Naive thymus-derived CD8-positive, alpha-beta T cell (primary cell): ENCODE data around the gene MAP4K2. TPM values are rescaled to one million over a fixed set of nuclear protein-coding genes. Genes with fewer than 3 reads are reported as not detected.
A peak's percentile ranks its signal among the peaks of the same experiment; 100 is the strongest.

ENCODE experiments used
- ATAC-seq, 2 donors: fragments of 150-1000 bp; cut with Tn5 transposase in 1 of 2; sonication (Bioruptor Pico), chemical (Tn5 transposase) in 1 of 2; 1 replicate in 1 of 2; 2 replicates in 1 of 2; pipeline ENCODE4 v1.10.0; 2021; ENCODE audit warnings: mild to moderate bottlenecking in 2 of 2, moderate library complexity in 2 of 2
- POLR2A ChIA-PET: fragments of 350-600 bp; sonication (Branson Sonifier 250); formaldehyde crosslinking; loops from one replicate; lab custom pipeline; 2021; ENCODE audit warnings: antibody characterized with exemption; lab: Charles Lee
- DNase-seq, 10 donors: peaks; one replicate each; pipeline versions ENCODE4 v3.0.0 to v3.0.0-alpha.2; 2020 to 2022
- H3K27ac Mint-ChIP-seq, 10 donors: one replicate each; pipeline ENCODE4 v1.8.0; 2020 to 2022; ENCODE audit warnings: mild to moderate bottlenecking in 10 of 10, mixed read lengths in 10 of 10, moderate library complexity in 4 of 10, inconsistent platforms in 1 of 10
- H3K27me3 Mint-ChIP-seq, 5 donors: one replicate each; pipeline ENCODE4 v1.8.0; 2021 to 2022; ENCODE audit warnings: mixed read lengths in 5 of 5
- H3K36me3 Mint-ChIP-seq, 3 donors: one replicate each; pipeline ENCODE4 v1.8.0; 2020 to 2022; ENCODE audit warnings: mixed read lengths in 3 of 3, mild to moderate bottlenecking in 2 of 3, inconsistent platforms in 1 of 3
- H3K4me1 Mint-ChIP-seq, 4 donors: one replicate each; pipeline ENCODE4 v1.8.0; 2021 to 2022; ENCODE audit warnings: mixed read lengths in 4 of 4
- H3K4me3 Mint-ChIP-seq, 10 donors: one replicate each; pipeline ENCODE4 v1.8.0; 2020 to 2022; ENCODE audit warnings: mild to moderate bottlenecking in 10 of 10, mixed read lengths in 10 of 10, moderate library complexity in 6 of 10, inconsistent platforms in 1 of 10
- H3K9me3 Mint-ChIP-seq, 9 donors: one replicate each; pipeline ENCODE4 v1.8.0; 2020 to 2022; ENCODE audit warnings: mixed read lengths in 9 of 9, mild to moderate bottlenecking in 3 of 9, inconsistent platforms in 1 of 9, moderate library complexity in 1 of 9
- polyA plus RNA-seq, 3 donors: library from polyadenylated mRNA; unstranded; fragments of 300-500 nt; fragmentation: Illumina TruSeq; gene quantifications; one replicate each; pipeline ENCODE4 v1.2.3, GENCODE V29; 2021
- total RNA-seq, 8 experiments: library from RNA in 2 of 8; stranded (reverse) in 2 of 8; gene quantifications; one replicate each; pipeline ENCODE4 v1.2.3 and lab custom pipeline; 2021 to 2026

MAP4K2 gene
- total and polyA plus RNA-seq, 5 experiments from 2014 or later, result 26.6 to 135 (median 55.5) TPM

DNA sequence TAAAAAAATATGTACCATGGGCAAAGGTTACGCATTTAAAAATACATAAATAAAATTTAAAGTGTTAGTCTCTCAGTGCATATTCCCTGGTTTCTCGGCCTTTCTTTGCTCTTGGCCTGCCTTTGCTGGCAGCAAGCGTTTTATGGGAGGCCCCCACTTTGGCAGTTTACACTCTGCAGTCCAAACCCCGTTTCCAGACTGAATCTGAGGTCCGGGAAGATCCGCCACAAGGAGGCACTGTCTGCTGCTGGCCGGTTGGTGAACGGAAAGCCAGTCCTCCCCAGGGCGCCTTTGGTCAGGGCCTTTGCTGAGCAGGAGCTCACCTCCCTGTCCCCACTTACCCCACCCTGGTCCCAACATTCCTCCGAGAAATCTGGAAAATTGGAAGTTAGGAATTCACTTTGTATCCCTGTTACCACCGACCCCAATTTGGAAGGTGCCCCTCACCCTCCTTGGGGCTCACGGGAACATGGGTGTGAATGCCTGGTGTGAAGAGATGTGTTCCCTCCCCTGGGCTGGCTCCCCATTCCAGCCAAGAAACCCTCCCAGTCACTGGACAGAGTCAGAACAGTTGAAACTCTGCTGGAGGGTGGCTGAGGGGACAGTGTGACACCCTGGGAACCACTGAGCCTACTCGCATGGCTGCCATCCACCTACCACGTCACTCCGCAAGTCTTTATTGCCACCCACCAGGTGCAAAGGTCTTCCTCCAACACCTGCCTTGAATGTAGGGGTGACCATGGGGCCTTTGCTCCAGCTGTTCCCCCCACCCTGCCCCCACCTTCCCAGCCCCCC lies 15.3 kb downstream of the MAP4K2 start:
- POLR2A ChIA-PET, result interaction anchor here (3.1 to 39.5 kb wide), 3 partner anchors 9 to 37 kb away, joined by 24 to 2320 read pairs (median 73); partner anchors contain the start of genes MAP4K2, PYGM, RASGRP2 and SF1
- Mint-ChIP-seq H3K36me3 (peaks cover 0 to 21% (median 1%) of the 10 kb centered on the region in 3 donors), H3K9me3 (no peaks in the 10 kb centered on the region), H3K27me3 (no peaks in the 10 kb centered on the region), H3K27ac (peak overlapping the region in 8 of 10 donors; percentile 22 to 89 (median 81)), H3K4me1 (peaks cover 2 to 12% (median 9%) of the 10 kb centered on the region in 4 donors), H3K4me3 (no peak overlapping the region)
- ATAC-seq (peak; percentile 88 to 92), DNase-seq (peak in 9 of 10 donors; percentile 41 to 81 (median 54))

DNA sequence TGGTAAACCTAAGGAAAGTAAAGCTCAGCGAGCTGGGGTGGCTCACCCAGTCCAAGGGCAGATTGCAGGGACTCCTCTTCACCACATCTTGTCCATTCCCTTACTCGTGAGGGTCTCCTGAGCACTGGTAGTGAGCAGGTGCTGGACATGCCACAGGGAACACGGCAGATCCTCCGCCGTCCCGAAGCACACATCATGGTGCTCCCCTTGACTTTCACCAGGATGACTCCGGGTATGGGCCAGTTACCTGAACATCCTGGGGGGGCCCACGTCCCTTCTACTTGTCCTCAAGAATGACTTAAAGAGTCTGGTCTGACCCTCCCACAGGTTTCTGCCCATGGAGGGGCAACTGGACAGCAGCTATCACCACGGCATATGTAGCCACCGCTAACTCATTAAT lies 16.7 kb downstream of the MAP4K2 start:
- no peak for ATAC-seq
- POLR2A ChIA-PET, result interaction anchor here (0.8 to 39.5 kb wide), 6 partner anchors 7 to 89 kb away, joined by 3 to 2320 read pairs (median 6); partner anchors contain the start of genes MAP4K2, PYGM and RASGRP2
- Mint-ChIP-seq H3K4me1 (peaks cover 2 to 19% (median 7%) of the 10 kb centered on the region in 4 donors), H3K9me3 (no peaks in the 10 kb centered on the region), H3K27ac (peak overlapping the region in 5 of 10 donors; percentile 2 to 76 (median 37)), H3K4me3 (no peak overlapping the region), H3K36me3 (peaks cover 0 to 16% (median 1%) of the 10 kb centered on the region in 3 donors), H3K27me3 (no peaks in the 10 kb centered on the region)
- DNase-seq, result peak in 1 of 10 donors; percentile 45

DNA sequence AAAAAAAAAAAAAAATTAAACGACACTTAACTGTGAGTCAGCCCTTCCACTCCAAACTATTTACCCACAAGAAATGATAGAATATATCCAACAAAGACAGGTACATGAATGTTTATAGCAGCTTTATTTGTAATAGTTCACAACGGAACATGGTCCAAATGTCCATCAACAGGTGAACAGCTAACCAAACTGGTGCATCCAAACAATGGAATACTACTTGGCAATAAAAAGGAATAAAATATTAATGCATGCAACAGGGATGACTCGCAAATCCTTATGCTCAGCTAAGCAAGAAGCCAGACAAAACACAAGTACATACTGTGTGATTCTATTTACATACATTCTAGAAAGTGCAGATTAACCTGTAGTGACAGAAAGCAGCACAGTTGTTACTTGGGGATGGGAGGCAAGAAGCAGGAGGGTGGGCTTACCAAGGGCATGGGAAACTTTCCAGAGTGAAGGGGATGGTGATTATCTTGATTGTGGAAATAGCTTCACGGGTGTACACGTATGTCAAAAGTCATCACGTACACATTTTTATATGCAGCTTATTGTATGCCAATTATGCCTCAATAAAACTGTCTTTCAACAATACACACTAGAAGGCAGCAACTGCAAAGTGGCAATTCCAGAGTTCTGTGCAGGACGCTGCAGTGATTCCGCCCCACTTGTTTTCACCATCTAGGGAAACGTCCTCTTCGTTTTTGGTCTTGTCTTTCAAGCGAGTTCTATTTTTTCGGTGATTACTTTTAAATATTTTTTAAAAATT lies 18.0 kb downstream of the MAP4K2 start:
- H3K4me3 Mint-ChIP-seq, result no peak overlapping the region
- no peak for ATAC-seq
- H3K27ac Mint-ChIP-seq, result peak overlapping the region in 6 of 10 donors; percentile 20 to 62 (median 43)
- DNase-seq, result no peak
- peaks cover 5 to 31% (median 19%) of the 10 kb centered on the region in 4 donors for H3K4me1 Mint-ChIP-seq
- POLR2A ChIA-PET, result interaction anchor here (0.6 to 39.5 kb wide), 11 partner anchors 8 to 71 kb away, joined by 3 to 2320 read pairs (median 6); partner anchors contain the start of genes MAP4K2, MEN1, PYGM and RASGRP2
- no peaks in the 10 kb centered on the region for H3K9me3 Mint-ChIP-seq
- H3K36me3 Mint-ChIP-seq, result peaks cover 0 to 6% (median 1%) of the 10 kb centered on the region in 3 donors
- no peaks in the 10 kb centered on the region for H3K27me3 Mint-ChIP-seq

DNA sequence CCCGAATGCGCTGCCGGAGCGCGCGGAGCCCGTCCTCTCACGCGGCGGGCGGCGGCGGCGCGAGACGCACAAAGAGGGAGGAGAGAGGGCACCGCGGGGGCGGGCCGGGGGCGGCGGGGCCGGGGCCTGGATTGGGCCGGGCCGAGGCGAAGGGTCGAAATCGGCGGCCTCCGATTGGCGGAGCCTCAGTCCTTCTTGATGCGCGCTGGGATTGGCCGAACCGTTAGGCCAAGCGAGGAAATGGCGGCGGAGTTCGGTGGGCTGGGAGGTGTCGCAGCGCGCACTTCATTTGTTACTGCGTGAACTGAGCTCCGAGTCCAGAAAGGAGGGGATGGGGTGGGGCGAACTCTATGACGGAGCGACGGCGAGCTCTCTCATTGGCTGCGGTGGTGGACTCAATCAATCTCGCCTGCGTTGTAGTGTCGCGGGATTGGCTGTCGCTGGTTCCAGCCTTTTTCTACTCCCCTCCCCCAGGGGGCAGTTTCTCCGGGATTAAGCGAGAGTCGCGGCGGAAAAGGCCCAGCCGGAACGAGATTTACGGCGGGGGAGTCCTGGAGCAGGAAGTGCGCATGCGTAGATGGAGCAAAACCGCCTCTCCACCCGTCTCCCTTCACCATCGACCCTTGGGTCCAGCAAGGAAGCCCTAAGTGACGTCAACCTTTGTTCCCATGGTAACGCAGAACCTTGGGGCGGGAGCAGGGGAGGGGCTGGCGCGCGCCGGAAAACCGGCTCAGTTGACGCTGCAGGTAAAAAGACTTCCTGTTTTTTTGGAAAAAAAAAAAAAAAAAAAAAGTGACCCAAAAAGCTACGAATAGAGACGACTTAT lies 24.3 kb downstream of the MAP4K2 start, which contains the start of gene SF1:
Gene SF1 (minus strand): TSS at position 70 of the 826 bp plus-strand sequence. CDS start 150 bp downstream, outside the sequence.
- ATAC-seq, result peak; percentile 79 to 84
- peak within 1 kb of the TSS; percentile 98 to 100 (median 100) for H3K27ac Mint-ChIP-seq
- POLR2A ChIA-PET, result interaction anchor here (0.6 to 39.5 kb wide), 54 partner anchors 10 to 1938 kb away, joined by 3 to 2320 read pairs (median 4); partner anchors contain the start of genes ARL2, ATG2A, CCDC88B and CDC42BPG
- H3K36me3 Mint-ChIP-seq, result peaks cover 16 to 37% (median 32%) of the 10 kb centered on the region in 3 donors
- peak; percentile 94 to 100 (median 100) for DNase-seq
- peaks cover 0 to 5% (median 0%) of the 10 kb centered on the region in 5 donors for H3K27me3 Mint-ChIP-seq
- H3K4me3 Mint-ChIP-seq, result peak within 1 kb of the TSS; percentile 90 to 97 (median 94)
- peaks cover 20 to 68% (median 60%) of the 10 kb centered on the region in 4 donors for H3K4me1 Mint-ChIP-seq
- no peaks in the 10 kb centered on the region for H3K9me3 Mint-ChIP-seq

DNA sequence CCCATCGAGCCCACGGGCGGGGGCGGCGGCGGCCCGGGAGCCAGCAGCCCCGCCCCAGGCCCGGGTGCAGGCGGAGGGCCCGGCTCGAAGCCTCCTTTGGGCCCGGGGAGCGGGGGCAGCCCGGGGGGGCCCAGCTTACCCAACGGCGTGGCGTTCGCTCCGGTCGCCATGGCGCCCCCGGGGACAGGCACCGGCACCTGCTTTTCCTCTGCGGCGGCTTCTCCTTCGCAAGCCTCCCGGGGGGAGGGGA lies 24.9 kb downstream of the MAP4K2 start:
- H3K9me3 Mint-ChIP-seq, result no peaks in the 10 kb centered on the region
- peaks cover 0 to 5% (median 0%) of the 10 kb centered on the region in 5 donors for H3K27me3 Mint-ChIP-seq
- H3K4me1 Mint-ChIP-seq, result peaks cover 23 to 74% (median 65%) of the 10 kb centered on the region in 4 donors
- POLR2A ChIA-PET, result interaction anchor here (0.7 to 39.5 kb wide), 36 partner anchors 11 to 1922 kb away, joined by 3 to 2320 read pairs (median 8); partner anchors contain the start of genes ARL2, ATG2A, CDC42BPG and DPF2
- H3K4me3 Mint-ChIP-seq, result peak overlapping the region in 8 of 10 donors; percentile 83 to 97 (median 90)
- H3K36me3 Mint-ChIP-seq, result peaks cover 21 to 43% (median 35%) of the 10 kb centered on the region in 3 donors
- no peak for DNase-seq
- H3K27ac Mint-ChIP-seq, result peak overlapping the region in 9 of 10 donors; percentile 98 to 100 (median 100)
- ATAC-seq, result peak in 1 of 2 donors; percentile 8

DNA sequence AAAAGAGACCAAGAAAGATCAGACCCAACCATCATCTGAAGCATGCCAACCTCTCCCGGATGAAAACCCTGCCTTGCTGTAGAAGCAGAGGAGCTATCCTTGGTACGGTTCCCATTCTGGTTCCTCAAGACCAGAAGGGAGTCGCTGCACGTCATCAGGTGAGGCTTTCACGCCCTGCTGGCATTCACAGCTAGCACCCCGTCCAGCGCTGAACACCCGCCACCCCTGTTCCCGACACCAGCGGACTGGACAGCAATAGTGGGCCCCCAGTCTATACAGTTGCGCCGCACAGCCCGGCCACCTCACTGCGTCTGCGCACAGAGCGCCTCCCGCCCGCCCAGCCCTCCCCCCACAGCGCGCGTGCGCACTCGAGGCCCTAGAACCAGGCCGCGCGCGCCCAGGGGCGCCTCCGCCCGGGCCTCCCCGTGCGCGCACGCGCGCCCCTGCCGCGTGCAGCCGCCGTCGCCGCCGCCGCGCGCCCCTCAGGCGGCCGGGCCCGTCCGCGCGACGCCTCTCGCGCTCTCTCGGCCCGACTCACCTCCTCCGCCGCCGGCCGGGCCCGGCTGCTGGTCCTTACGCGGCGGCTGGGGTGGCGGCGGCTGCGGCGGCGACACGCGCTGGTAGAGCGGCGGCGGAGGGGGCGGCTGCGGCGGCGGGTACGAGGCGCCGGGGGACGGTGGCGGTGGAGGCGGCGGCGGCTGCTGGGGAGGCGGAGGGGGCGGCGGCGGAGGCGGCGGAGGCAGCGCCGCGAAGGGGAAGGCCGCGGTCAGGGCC lies 25.4 kb downstream of the MAP4K2 start:
- Mint-ChIP-seq H3K9me3 (no peaks in the 10 kb centered on the region), H3K27ac (peak overlapping the region; percentile 80 to 97 (median 94)), H3K4me1 (peaks cover 24 to 77% (median 70%) of the 10 kb centered on the region in 4 donors), H3K4me3 (peak overlapping the region; percentile 88 to 97 (median 94)), H3K36me3 (peaks cover 23 to 48% (median 39%) of the 10 kb centered on the region in 3 donors), H3K27me3 (peaks cover 0 to 5% (median 0%) of the 10 kb centered on the region in 5 donors)
- DNase-seq, result peak; percentile 66 to 89 (median 82)
- ATAC-seq, result peak in 1 of 2 donors; percentile 2
- POLR2A ChIA-PET, result interaction anchor here (0.8 to 39.5 kb wide), 20 partner anchors 11 to 1839 kb away, joined by 3 to 2320 read pairs (median 9); partner anchors contain the start of genes ATG2A, CDC42BPG, DPF2 and EHD1

DNA sequence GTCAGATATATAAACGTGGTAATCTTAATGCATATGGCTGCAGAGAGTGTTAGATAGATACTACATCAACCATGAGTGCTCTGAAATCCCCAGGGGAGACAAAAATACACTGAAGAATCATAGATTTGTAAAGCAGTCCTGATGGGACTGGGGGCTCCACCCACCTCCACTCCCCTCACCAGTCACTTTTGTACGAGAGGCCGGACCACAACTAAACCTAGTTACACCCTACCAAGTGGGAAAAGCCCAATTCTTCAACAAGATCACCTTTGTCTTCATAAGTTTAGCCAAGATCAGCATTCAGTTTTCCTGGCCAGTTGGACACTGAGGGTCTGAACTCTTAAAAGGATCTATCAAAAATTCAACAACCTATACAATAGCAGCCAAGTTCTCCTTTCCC lies 26.1 kb downstream of the MAP4K2 start:
- Mint-ChIP-seq H3K4me1 (peaks cover 28 to 82% (median 75%) of the 10 kb centered on the region in 4 donors), H3K27me3 (peaks cover 0 to 5% (median 0%) of the 10 kb centered on the region in 5 donors), H3K9me3 (no peaks in the 10 kb centered on the region), H3K36me3 (peaks cover 24 to 55% (median 45%) of the 10 kb centered on the region in 3 donors), H3K27ac (peak overlapping the region; percentile 80 to 97 (median 94)), H3K4me3 (peak overlapping the region; percentile 88 to 97 (median 94))
- peak in 1 of 10 donors; percentile 36 for DNase-seq
- ATAC-seq, result no peak
- POLR2A ChIA-PET, result interaction anchor here (0.8 to 39.5 kb wide), 10 partner anchors 17 to 141 kb away, joined by 3 to 2320 read pairs (median 16); partner anchors contain the start of genes CDC42BPG, EHD1, MAP4K2 and PYGM

DNA sequence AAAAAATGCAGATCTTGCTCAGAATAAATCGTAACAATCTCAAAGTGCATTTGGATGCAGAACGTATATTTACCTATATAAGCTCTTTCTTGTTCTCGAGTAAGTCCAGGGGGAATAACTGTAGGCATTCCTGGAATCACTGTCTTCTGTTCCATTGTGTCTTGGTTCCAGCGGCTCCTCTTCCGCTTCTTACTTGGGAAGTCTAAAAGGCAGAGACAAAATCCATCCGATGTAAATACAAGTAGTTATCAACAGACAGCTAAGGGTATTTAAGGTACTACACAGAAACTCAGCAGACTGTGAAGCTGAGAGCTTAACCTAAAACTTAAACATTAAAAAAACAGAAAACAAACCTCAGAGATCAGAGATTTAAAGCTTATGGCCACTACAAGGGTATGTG lies 26.6 kb downstream of the MAP4K2 start:
- no peak for DNase-seq
- Mint-ChIP-seq H3K36me3 (peaks cover 29 to 60% (median 48%) of the 10 kb centered on the region in 3 donors), H3K27ac (peak overlapping the region; percentile 80 to 97 (median 94)), H3K4me1 (peaks cover 31 to 87% (median 80%) of the 10 kb centered on the region in 4 donors), H3K9me3 (no peaks in the 10 kb centered on the region), H3K27me3 (peaks cover 0 to 5% (median 0%) of the 10 kb centered on the region in 5 donors), H3K4me3 (peak overlapping the region; percentile 88 to 97 (median 94))
- ATAC-seq, result no peak
- POLR2A ChIA-PET, result interaction anchor here (0.7 to 39.5 kb wide), 6 partner anchors 18 to 549 kb away, joined by 3 to 2320 read pairs (median 42); partner anchors contain the start of genes EHD1, MAP4K2, PYGM and RASGRP2

DNA sequence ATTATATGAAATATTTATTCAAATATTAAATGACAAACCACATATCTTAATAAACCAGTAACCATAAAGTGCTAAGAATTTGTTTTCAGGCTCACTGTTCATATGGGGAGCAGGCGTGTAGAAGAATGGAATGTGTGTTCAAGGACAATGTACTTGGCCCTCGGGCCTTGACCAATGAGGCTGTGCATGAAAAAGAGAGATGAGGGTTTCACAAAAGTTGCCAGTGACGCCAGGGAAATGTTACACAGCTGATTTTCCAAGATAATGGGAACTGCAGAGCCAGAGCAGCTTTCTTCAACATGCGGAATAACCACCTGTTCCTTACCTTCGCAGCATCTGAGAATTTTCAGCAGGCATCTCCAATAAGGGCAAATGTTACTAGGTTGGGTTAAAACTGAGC lies 28.9 kb downstream of the MAP4K2 start:
- H3K36me3 Mint-ChIP-seq, result peaks cover 35 to 83% (median 66%) of the 10 kb centered on the region in 3 donors
- ATAC-seq (no peak), DNase-seq (peak in 1 of 10 donors; percentile 1)
- no peaks in the 10 kb centered on the region for H3K9me3 Mint-ChIP-seq
- POLR2A ChIA-PET, result interaction anchor here (1.0 to 39.5 kb wide), 4 partner anchors 18 to 87 kb away, joined by 3 to 2320 read pairs (median 69); partner anchors contain the start of genes MAP4K2, PYGM and RASGRP2
- peaks cover 35 to 85% (median 80%) of the 10 kb centered on the region in 4 donors for H3K4me1 Mint-ChIP-seq
- H3K27ac Mint-ChIP-seq, result peak overlapping the region in 7 of 10 donors; percentile 56 to 91 (median 78)
- H3K27me3 Mint-ChIP-seq, result peaks cover 0 to 5% (median 0%) of the 10 kb centered on the region in 5 donors
- peak overlapping the region in 9 of 10 donors; percentile 26 to 97 (median 93) for H3K4me3 Mint-ChIP-seq
